AG09319 (cell line): ENCODE results near the gene SH3PXD2A.

Experiments
- DNase-seq: peaks from one replicate; pipeline ENCODE4 v3.0.0-alpha.2; 2010; ENCODE audit warnings: low read depth; ENCODE audit errors: extremely low read depth
- TF ChIP-seq, protein P1 (sequence below): IDR thresholded peaks from 2 replicates; pipeline ENCODE4 v1.5.1; 2011; ENCODE audit warnings: low read depth, mild to moderate bottlenecking, inconsistent platforms, low read length, moderate library complexity

Gene SH3PXD2A

DNA sequence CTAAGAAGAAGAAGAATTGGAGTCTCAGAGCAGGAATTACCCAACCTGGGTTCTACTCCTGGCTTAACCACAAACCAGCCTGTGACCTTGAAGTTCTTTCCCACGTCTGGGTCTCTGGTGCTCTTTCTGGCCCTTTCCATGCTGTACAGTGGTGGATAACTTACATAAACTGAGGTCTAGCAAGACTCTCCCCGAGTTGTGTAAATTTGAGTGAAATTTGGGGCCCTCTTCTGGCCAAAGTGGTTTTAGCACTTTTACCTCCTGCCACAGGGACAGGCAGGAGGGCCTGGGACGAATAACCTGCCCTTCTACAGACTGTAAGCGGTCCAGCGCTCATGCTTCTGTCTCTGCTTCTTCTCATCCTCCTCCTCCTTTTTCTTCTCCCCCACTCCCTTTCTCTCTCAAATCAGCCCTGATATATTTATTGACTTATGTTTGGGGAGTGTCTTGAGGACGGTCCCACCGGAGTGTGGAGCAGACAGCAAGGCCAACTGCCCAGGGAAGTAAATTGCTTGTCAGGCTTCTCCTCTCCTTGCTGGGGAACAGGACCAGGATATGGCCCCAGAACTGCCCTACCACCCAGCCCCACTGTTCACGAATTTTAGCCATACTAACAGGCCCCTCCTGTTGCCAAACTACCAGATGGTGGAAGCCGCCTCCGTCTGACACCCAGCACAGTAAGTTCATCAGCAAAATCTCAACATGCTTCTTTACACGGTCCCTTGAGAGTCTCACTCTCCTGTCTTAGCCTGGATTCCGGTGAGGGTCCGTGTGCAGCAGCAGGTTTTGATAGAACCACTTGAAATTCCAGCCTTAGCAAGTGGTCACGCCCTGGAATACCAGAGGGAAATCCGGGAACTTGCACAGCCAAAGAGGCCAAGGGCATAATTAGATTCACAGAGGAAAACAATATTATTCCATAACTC lies 4.0 kb upstream of the SH3PXD2A start:
- no peak for DNase-seq
- TF ChIP-seq, protein P1, sequence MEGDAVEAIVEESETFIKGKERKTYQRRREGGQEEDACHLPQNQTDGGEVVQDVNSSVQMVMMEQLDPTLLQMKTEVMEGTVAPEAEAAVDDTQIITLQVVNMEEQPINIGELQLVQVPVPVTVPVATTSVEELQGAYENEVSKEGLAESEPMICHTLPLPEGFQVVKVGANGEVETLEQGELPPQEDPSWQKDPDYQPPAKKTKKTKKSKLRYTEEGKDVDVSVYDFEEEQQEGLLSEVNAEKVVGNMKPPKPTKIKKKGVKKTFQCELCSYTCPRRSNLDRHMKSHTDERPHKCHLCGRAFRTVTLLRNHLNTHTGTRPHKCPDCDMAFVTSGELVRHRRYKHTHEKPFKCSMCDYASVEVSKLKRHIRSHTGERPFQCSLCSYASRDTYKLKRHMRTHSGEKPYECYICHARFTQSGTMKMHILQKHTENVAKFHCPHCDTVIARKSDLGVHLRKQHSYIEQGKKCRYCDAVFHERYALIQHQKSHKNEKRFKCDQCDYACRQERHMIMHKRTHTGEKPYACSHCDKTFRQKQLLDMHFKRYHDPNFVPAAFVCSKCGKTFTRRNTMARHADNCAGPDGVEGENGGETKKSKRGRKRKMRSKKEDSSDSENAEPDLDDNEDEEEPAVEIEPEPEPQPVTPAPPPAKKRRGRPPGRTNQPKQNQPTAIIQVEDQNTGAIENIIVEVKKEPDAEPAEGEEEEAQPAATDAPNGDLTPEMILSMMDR, result peak; percentile 62

- TF ChIP-seq, protein P1, result no peak
- no peak for DNase-seq
Measured at GRCh38 chr10:103858360-103858759, 3.0 kb upstream of the SH3PXD2A start.

DNA sequence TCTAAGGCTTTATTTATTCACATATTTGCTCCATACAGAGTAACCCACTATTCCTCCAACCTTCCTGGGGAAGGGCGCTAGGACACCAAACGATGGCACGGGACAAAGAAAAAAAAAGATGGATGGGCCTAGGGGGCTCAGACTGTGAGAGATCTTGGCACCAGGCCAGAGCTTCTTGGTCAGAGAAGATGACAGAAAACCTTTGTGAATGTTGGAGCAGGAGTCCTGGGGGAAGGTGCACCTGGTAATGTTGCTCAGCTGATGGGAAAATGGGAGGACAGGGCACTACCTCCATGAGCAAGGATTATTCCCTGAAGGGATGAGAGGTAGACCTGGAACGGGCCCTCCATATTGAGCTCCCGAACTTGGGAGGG lies 1.4 kb upstream of the SH3PXD2A start:
- DNase-seq, result no peak
- TF ChIP-seq, protein P1, result no peak

GRCh38 chr10:103855852-103856796 lies 748 bp upstream of the SH3PXD2A start:
- no peak for DNase-seq
- TF ChIP-seq, protein P1, result no peak

DNA sequence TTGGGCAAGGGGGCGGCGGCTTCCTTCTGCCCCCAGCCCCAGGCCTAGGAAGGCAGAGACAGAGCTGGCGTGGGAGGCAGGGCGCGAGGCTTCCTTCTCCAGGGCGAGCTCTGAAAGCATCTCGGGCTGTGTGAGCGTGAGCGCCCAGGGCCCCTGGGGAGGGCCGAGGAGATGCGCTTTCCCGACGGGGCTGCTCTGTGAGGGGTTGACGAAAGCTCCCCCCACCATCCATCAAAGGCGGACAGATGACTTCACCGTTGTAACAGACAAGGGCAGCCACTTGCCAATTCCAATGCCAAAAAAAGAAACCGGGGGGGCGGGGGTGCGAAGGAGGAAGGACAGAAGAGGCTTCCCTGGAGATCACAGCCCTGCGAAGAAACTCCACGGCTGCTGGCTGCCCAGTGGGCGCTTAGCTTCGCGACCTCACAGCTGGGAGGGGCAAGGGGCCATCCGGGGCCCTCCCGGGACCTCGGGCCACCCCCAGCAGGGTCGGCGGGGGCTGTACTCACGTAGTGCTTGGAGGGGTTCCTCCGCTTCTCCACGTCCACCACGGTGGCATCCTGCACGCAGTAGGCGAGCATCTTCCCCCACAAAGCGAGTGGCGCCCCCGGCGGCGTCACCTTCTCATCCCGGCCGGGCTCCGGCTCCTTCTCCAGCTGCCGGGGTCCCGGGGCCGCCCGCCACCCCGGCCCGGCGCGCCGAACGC lies 537 bp downstream of the SH3PXD2A start:
- TF ChIP-seq, protein P1, result peak; percentile 16
- no peak for DNase-seq

- no peak for DNase-seq
- TF ChIP-seq, protein P1, result no peak; the same call in 1 of the 2 replicates
Measured at GRCh38 chr10:103854265-103854685, 1.1 kb downstream of the SH3PXD2A start.
